HG03460 (cell line): ENCODE measurements around the gene KIAA0825.

Source experiments
- ATAC-seq: cut with Tn5 transposase; IDR thresholded peaks from one replicate; pipeline ENCODE4 v1.9.1; 2021; ENCODE audit not compliant: unreplicated experiment

KIAA0825 gene, protein sequence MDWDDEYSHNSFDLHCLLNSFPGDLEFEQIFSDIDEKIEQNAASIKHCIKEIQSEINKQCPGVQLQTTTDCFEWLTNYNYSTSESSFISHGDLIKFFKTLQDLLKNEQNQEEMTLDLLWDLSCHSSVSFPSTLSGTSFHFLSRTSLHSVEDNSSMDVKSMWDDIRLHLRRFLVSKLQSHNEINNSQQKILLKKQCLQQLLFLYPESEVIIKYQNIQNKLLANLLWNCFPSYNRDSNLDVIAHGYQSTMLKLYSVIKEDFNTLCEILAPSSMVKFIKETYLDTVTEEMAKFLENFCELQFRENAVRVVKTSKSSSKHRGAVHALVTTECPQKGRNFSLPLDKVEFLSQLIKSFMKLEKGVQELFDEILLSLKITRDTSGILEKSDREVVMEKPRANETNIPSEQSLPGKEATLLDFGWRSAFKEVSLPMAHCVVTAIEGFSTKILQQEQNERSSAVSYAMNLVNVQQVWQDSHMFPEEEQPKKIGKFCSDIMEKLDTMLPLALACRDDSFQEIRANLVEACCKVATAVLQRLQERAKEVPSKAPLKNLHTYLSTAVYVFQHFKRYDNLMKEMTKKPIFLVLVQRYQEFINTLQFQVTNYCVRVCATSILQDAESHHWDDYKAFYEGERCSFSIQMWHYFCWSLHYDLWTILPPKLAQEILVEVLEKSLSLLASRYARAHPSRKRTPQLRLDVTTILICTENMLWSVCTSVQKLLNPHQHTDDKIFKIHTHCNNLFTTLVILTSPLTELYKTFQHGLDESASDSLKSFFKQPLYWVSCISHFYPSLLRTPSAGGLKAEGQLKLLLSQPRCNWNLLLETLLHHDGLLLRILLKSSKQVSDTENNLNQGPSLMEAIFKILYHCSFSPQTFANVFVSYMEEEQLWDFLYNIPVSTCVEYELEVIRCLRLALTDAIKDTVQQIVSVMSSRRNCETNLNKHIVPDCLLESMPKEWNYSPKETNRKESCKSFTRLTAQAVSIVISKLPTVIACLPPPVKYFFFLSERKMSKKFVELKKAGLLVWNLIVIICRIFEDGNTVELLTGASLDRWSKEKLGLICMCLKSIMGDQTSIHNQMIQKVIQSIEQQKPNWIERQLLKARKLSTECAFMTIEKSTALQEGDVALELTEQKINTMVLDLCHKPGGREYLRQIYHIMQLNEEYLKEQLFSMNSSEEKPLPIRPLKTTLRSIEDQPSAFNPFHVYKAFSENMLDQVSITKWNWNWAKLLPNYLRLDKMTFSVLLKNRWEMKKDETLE (N-terminal part only)

DNA sequence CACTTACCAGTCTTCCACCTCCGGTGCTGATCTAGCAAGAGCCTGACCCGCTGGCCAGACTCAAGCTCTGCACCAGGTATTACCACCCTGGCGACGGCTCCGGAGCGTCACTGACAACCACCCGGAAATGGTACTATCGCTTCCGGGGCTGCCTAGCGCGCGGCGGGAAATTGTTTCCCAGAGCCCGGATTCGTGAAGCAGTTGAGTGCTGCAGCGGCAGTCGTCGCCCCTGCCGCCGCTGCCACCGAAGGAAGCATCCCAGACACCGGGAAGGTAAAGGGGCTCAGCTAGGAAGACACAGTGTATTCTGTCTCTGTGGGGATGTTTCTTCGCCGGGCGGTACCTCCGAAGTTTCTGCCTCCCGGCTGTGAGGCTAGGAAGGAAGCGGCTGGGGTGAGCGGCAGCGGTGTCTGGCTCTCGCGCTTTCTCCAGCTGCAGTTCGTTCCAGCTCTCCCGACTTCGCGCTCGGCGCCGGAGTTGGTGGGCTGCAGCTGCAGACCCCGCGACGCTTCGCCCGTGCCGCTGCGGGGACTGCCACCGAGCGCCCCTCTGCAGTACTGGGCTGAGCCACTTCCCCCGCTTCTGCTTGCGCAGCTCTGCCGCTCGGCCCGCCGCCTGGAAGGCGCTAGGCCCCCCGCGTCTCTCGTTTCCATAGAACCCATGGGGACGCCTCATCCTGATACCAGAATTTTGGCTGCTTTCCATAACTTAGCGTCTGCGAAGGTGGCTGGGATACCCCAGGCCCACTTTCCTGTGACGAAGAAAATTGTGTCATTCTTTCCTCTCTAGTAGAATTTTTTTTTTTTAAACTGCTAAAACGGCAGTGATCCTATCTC, at the start of gene KIAA0825, which contains the start of gene SLF1:
Gene KIAA0825 (minus strand): TSS at position 112 of the 836 bp plus-strand sequence. CDS start 81,478 bp downstream, outside the sequence.
Gene SLF1 (plus strand): TSS at position 177 of the 836 bp plus-strand sequence. CDS start 10,142 bp downstream, outside the sequence.
- ATAC-seq = peak; percentile 97

DNA sequence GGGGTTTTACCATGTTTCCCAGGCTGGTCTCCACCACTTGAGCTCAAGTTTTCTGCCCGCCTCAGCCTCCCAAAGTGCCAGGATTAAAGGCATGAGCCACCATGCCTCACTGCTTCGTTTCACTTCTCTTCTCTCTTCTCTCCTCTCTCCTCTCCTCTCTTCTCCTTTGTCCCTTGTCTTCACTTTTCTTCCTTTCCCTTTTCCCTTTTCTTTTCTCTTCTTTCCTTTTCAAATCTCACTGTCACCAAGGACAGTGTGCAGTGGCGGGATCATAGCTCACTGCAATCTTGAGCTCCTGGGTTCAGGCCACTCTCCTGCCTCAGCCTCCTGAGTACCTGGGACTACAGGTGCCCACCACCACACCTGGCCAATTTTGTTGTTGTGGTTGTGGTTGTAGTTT, 49.5 kb upstream of the KIAA0825 start:
- ATAC-seq = no peak

DNA sequence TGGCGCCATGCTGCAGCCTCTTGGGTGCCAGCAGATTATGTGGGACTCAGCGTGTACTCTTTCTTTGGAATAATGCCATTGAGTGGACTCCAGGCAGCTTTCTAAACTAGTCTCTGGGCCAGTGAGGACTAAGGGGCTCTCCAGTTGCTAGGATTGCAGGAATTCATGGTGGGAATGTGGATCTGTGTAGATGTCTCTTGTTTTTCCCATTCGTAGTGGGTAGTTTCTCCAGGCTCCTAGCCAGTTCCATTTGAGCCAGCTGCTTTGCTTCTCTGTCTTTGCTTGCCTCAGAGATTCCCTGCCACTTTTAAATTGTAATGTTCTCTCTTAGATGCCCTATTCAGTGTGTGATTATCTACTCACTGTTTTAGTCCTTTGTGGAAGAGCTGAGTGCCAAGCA, 42.7 kb upstream of the KIAA0825 start:
- no peak for ATAC-seq

DNA sequence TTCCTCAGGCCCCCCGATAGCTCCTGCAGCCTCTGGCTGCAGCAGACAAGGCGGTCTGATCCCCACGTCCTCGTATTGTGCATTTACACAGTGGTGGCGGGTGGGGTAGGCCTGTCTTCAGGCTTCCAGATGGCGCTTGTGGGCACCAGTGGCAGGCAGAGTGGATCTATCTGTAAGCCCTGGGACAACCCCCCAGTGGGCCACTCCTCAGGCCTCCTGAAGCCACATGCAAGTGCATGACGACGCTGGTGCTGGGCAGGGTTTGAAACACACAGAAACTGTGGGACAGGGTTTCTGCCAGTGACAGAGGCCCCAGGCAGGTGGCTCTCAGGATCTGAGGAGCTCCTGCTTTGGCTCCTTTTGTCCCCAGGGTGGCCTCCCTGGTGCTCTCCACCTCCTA, 42.1 kb upstream of the KIAA0825 start:
- no peak for ATAC-seq

DNA sequence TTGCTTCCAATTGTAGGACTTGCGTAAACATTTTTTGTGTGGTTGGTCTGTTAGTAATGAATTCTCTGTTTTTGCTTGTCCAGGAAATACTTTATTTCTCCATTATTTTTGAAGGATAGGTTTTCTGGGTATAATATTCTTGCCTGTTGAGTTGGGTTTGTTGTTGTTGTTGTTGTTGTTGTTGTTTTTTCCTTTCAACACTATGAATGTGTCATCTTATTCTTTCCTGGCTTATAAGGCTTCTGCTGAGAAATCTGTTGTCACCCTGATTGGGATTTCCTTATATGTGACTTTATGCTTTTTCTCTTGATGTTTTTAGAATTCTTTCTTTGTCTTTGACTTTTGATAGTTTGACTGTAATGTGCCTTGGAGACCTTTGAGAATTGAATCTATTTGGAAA, 39.9 kb upstream of the KIAA0825 start:
- ATAC-seq = no peak

DNA sequence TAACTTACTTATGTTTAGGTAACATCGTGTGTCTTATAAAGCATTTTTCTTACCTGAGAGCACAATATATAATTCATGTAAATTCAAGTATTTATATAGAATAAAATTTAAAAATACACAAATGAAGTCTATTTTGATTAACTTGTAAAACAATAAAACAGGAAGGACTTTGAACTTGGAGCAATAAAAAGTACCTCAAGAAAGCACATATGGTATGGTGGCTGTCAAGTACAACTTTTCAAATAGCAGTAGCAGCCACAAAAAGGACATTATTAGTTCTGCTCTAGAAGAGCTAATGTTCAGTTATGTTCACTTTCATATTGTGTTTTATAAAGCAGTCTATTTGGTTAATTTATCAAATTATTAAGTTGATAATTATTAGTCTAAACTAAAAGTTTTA, 31.5 kb upstream of the KIAA0825 start:
- ATAC-seq = no peak

DNA sequence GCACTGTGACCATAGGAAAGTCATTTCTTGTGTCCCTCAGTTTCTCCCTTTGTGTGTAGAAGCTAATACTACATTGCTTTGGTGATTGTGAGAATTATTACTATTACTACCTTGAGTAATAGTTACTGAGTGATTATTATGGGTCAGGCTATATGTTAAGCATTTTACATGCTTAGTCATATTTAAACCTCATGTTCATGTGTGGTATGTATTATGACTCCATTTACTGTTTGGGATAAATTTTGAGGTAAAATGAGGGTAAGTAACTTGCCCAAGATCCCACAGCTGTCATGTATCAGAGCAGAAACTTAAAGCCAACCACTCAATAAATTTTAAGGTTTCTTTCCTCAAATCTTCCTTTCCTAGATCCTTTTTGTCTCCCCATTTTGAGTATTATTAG, 28.4 kb upstream of the KIAA0825 start:
- no peak for ATAC-seq

DNA sequence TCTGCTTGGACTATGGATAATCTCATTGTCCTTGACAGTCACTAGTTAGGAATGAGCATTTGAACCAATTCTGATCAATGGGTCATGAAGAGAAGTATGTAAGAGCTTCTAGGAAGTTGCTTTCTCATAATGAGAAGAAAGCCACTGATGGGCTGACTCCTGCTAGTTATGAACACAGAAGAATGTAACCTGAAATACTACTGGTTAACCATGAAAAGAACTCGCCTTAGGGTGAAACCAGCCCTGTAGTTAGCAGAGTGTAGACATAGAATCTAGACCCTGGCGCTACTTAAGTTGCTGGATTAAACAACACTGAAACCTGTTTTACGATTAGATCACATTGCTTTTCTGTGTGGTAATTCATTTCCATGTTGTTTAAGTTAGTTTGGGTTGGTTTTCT, 26.6 kb upstream of the KIAA0825 start:
- no peak for ATAC-seq

DNA sequence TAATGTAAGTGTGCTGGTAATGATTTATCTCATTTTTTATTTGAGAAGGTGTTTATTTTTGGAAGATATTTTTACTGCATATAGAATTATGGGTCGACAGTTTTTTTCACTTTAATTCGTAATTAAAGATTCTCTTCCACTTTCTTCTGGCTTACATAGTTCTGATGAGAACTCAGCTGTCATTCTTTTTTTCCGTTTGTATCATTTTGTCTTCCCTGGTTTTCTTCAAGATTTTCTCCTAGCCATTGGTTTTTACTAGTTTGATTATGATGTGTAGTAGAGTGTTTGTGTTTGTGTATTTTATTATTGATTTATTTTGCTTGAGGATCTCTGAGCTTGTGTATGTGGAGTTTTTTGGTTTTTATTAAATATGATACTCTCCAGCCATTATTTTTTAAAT, 21.8 kb upstream of the KIAA0825 start:
- ATAC-seq = no peak

DNA sequence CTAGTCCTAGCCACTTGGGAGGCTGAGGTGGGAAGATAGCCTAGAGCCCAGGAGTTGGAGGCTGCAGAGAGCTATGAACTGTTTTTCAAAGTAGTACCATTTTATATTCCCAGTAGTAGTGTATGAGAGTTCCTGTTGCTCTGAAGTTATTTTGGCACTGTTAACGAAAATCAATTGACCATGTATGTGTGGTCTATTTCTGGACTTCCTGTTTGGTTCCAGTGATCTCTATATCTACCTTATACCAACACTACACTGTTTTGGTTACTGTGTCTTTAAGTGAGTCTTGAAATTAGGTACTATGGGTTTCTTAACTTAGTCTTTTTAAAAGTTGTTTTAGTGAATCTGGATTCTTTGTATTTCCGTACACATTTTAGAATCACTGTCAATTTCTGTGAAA, 13.6 kb upstream of the KIAA0825 start:
- ATAC-seq = peak; percentile 99

DNA sequence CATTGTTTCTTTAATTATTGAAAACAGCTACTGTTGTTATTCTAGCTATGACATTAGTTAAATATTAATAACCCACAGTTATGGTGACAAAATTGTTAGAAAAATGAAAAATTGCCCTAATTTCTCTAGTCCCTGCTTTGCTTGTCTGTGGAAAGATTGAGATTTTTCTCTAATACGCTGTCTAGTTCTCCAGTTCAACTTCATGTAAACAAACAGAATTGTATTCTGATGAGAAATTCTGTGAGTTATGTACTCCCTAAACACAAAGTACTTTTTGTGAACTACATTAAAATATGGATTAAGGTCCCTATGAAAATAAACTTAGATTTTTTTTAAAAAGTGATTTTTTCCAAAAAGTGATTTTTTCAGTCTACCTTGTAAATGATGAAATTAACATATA, 8.8 kb upstream of the KIAA0825 start:
- no peak for ATAC-seq

DNA sequence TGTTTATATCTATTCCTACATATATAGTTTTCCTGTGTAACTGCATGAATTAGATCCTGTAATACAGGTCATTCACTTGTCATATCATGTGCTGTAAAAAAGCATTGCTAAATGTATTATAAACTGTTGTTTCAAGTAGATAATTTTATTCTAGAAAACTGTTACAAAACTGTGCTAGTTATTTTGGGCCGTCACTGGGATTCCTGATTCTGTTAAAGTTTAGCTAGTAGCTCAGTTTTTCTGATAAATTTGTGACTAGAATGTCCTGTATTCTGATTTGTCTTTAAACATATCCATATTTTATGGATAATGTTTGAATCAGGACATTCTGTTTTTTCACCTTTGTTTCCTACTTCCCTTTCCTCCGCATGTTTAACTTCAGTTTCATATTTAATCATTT, 5.5 kb upstream of the KIAA0825 start:
- ATAC-seq = no peak

DNA sequence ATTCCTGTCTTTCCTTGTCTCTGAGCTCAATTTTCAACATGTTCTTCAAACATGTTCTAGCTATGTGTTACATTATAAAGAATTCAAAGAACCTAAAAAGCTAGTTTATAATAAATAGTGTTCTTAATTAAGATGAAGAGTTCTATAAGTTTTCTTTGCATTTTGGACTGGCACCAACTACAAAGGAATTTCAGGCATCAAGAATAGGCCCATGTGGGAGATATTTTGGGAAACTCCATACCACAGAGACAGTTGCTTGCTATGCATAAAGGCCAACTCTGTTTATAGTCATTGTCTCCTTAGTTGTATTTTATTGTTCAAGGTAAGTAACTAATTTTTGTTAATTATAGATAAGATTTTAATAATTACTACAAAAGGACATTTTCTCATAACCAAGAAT, 4.6 kb upstream of the KIAA0825 start:
- ATAC-seq = no peak

DNA sequence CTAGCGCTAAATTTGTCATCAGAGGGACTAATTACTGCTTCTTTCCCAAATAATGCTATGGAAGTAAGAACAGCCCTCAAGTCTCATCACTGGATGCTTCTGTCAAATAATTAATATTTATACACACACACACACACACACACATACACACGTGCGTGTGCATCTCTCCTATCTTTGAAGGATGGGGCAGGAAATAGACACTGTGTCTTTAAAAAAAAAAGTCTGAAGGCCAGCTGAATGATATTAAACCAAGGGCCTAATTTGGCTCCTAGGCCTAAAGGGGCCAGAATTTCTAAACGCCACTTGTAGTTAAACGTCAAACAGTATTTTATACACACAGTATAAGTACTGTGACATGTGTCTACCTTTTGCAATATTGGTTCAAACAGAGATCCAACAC, 3.4 kb upstream of the KIAA0825 start:
- no peak for ATAC-seq

DNA sequence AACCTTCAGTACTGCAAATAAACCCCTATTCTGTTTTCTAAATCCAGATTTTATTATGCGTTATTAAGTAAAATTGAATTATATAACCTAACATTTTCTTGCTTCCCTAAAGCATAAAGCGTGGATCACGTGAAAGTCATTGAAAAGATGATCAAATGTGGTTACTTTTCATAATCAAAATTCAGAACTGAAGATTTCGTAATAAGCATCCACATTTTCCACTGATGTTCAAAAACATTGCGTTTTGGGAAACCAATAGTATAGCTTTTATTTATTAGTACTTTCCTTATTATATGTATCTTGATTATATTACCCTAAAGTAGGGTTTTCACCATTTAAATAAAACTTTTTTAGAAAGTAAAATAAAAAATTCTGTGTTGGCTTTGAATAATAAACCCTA, 1.9 kb upstream of the KIAA0825 start:
- no peak for ATAC-seq

DNA sequence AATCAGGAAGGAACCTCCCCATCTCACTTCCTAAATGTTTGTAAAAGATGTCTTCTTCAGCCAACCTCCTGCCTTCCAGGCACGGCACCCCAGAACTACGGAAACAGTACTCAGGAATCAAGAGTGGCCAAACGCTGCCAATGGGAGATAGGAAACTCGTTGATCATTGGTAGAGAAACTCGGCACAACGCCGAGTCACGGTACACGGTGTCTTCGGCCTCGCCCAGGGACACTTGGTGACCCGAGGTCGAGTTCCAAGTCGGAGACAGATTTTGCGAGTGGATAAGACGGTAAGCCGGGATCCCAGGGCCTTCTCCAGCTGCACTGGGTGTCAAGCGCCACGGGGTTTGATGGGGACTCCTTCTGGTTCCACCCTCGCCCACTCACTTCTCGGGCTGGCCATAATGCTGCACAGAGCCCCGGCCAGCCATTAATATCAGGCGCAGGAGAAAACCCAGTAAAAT, 343 bp downstream of the KIAA0825 start:
- peak; percentile 32 for ATAC-seq

DNA sequence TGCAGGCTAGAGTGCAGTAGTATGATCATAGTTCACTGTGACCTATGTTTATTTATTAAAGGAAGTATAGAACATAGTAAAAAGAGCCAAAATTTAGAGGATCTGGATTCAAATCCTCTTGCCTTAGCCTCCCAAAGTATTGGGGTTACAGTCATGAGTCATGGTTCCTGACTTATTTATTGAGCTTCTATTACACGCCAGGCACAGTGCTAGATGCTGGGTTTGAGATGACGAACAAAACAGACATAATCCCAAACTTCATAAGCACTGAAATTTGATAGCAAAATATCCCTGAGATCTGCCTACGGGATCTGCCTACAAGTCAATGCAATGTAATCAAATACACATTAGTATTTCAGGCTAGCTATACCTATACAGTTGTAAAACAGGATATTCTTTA, 2.5 kb downstream of the KIAA0825 start:
- ATAC-seq = no peak

DNA sequence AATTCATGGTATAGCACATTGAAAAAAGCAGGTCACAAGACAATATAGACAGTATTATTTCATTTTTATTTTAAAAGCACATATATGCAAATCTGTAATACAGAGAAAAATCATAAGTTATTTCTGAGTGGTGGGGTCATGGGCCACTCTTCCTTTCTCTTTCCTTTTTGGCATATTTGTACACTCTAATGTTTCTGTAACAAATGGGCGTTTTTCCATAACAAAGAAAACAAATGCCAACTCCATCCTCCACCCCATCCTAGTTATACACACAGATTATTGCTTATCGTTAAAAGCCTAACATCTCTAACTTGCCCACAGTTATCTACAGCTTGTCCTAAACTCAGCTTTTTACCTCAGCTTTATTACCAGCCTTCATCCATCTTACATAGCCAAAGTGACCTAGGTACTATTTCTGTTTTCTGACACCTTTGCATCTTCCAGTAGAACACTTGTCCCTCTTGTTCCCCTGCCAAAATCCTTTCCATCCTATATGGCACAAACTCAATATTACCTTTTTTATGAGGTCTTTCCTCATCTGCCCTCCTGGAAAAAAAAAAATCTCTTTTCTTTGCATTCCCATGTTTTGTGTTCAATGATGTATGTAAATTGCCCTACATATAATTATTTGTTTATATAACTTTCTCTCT, 4.1 kb downstream of the KIAA0825 start:
- no peak for ATAC-seq

DNA sequence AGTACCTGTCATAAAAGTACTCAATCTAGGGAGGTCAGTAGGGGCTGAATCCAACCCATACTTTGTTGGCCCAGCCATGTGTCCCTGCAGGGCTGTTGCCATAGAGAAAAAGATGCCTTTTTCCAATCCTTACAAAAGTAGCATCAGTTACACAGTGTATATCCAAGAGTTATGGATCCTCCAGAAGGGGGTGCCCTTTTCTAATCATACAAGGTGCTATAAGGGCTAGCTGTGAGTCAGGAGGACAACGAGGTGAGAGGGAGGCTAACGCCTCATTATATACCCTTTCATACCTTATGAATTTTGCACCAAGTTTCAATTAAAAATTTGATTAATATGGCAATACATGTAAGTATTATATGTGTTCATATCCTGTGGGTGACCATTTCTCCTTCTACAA, 4.8 kb downstream of the KIAA0825 start:
- ATAC-seq = no peak
